GM13977 (cell line): Measurements from ENCODE around the gene TOP2B.

ENCODE experiments used
- DNase-seq: peaks from one replicate; pipeline ENCODE4 v3.0.0; 2012; ENCODE audit warnings: low spot score
- in situ Hi-C: fragments of 300-500 bp; cut with MboI; formaldehyde crosslinking; loops from one replicate; pipeline ENCODE4 v1.12.0; 2022; ENCODE audit warnings: low sequenced_read_pairs, low pct_unique_long_range_greater_than_20kb, mixed read lengths, inconsistent platforms; ENCODE audit not compliant: unreplicated experiment
- TF ChIP-seq, protein P1 (sequence below): IDR thresholded peaks from 2 replicates; pipeline ENCODE4 v1.5.1; 2012; ENCODE audit warnings: mild to moderate bottlenecking, control low read depth; ENCODE audit not compliant: insufficient read depth; ENCODE audit errors: extremely low read depth, missing control alignments

Gene TOP2B

DNA sequence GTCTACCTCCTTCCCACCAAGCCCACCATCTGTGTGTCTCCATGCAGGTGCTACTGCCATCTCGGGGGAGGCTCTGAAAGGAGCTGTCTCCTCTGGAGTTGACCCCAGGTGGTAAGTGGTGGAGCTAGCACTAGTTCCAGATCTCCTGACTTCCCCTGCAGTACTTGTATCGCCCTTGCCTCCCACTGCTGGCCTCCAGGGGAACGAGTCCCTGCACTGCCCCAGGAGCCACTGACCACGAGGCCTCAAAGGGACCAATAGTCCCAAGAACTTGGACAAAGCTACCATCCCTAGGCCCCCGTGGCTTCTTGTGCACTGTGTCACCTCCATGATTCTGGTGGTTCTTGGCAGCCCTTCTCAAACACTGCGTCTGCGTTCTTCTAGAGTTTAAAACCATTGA, 98.9 kb downstream of the TOP2B start:
- DNase-seq, result no peak
- in situ Hi-C loops, result no loop called here
- TF ChIP-seq, protein P1, sequence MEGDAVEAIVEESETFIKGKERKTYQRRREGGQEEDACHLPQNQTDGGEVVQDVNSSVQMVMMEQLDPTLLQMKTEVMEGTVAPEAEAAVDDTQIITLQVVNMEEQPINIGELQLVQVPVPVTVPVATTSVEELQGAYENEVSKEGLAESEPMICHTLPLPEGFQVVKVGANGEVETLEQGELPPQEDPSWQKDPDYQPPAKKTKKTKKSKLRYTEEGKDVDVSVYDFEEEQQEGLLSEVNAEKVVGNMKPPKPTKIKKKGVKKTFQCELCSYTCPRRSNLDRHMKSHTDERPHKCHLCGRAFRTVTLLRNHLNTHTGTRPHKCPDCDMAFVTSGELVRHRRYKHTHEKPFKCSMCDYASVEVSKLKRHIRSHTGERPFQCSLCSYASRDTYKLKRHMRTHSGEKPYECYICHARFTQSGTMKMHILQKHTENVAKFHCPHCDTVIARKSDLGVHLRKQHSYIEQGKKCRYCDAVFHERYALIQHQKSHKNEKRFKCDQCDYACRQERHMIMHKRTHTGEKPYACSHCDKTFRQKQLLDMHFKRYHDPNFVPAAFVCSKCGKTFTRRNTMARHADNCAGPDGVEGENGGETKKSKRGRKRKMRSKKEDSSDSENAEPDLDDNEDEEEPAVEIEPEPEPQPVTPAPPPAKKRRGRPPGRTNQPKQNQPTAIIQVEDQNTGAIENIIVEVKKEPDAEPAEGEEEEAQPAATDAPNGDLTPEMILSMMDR, result no peak

DNA sequence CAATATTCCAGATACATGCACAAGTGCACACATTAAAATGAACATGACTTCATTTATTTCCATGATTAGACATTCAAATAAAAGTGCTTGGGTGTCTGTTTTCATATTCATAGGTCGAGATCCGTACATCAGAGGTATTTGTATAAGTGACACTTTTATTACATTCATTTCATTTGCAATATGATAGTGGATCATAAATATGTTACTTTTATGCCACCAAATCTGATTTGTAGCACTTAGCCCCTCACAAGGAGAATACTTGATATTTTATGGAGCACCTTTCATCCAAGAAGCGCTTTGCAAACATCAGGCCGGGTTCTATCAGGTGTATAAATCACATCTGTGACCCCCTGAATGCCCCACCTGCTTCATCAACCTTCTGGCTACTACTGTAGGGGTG, 100.6 kb downstream of the TOP2B start:
- DNase-seq, result no peak
- TF ChIP-seq, protein P1, result no peak
- in situ Hi-C loops, result no loop called here

- in situ Hi-C loops, result no loop called here
- TF ChIP-seq, protein P1, result no peak
- no peak for DNase-seq
Measured at GRCh38 chr3:25563601-25564000, 101.1 kb downstream of the TOP2B start.

GRCh38 chr3:25558796-25559195, 105.9 kb downstream of the TOP2B start:
- in situ Hi-C loops, result no loop called here
- DNase-seq, result no peak
- TF ChIP-seq, protein P1, result no peak

- in situ Hi-C loops, result no loop called here
- no peak for DNase-seq
- TF ChIP-seq, protein P1, result no peak
Measured at GRCh38 chr3:25558121-25558520, 106.6 kb downstream of the TOP2B start.

DNA sequence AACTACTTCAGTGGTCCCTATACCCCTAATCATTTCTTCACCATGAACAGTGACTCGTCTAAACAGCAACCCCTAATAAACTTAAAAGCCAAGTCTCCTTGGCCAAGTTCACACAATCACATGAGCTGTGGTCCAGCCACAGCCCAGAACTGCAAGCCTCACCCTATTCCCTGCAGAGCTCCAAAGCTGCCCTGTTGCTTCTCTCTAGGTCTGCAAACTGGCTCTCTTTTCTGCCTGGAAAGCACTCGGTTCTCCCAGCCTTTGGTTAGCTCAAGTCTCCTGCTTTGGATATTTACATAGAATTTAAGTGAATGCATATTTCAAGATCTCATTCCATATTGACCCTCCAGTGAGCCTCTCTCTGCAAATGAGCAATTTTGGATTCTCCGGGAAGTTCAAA, 107.0 kb downstream of the TOP2B start:
- TF ChIP-seq, protein P1, result no peak
- no peak for DNase-seq
- in situ Hi-C loops, result no loop called here

GRCh38 chr3:25556447-25556846, 108.3 kb downstream of the TOP2B start:
- no peak for DNase-seq
- TF ChIP-seq, protein P1, result no peak
- in situ Hi-C loops, result no loop called here
